Smooth muscle cell (in vitro differentiated cells): Measurements from ENCODE around the gene PPFIA2. TPM values are rescaled to one million over a fixed set of nuclear protein-coding genes. Genes with fewer than 3 reads are reported as not detected.

Experiments
- DNase-seq: peaks from one replicate; lab custom pipeline; 2025; ENCODE audit not compliant: unreplicated experiment; lab: John Stamatoyannopoulos, UW
- H2AFZ ChIP-seq: fragments of 200-600 bp; sonication (generic); 2 replicates; pipeline ENCODE4 v1.6.0; 2016; ENCODE audit warnings: antibody characterized with exemption, low read depth, mild to moderate bottlenecking
- H3F3A ChIP-seq: fragments of 200-600 bp; sonication (generic); 2 replicates; pipeline ENCODE4 v1.6.0; 2017; ENCODE audit warnings: antibody characterized with exemption, low read depth
- H3K27ac ChIP-seq: fragments of 200-600 bp; sonication (generic); 2 replicates; pipeline ENCODE4 v1.5.1; 2016; ENCODE audit warnings: low read depth, mild to moderate bottlenecking
- H3K27me3 ChIP-seq: fragments of 200-600 bp; sonication (generic); 2 replicates; pipeline ENCODE4 v1.6.1; 2016; ENCODE audit warnings: low read depth, mild to moderate bottlenecking
- H3K36me3 ChIP-seq: fragments of 200-600 bp; sonication (generic); 2 replicates; pipeline ENCODE4 v1.5.1; 2016; ENCODE audit warnings: low read depth
- H3K4me1 ChIP-seq: fragments of 200-600 bp; sonication (generic); 2 replicates; pipeline ENCODE4 v1.5.1; 2016; ENCODE audit warnings: low read depth
- H3K4me2 ChIP-seq: fragments of 200-600 bp; sonication (generic); 2 replicates; pipeline ENCODE4 v1.6.0; 2016; ENCODE audit warnings: mild to moderate bottlenecking
- H3K4me3 ChIP-seq: fragments of 200-600 bp; sonication (generic); 2 replicates; pipeline ENCODE4 v1.5.1; 2016; ENCODE audit warnings: mild to moderate bottlenecking
- H3K79me2 ChIP-seq: fragments of 200-600 bp; sonication (generic); 2 replicates; pipeline ENCODE4 v1.6.0; 2016; ENCODE audit warnings: low read depth, mild to moderate bottlenecking
- H3K9ac ChIP-seq: fragments of 200-600 bp; sonication (generic); 2 replicates; pipeline ENCODE4 v1.6.0; 2016; ENCODE audit warnings: low read depth
- H3K9me3 ChIP-seq: fragments of 200-600 bp; sonication (generic); replicated peaks from 2 replicates; pipeline ENCODE4 v1.5.1; 2016; ENCODE audit warnings: low read depth
- H4K20me1 ChIP-seq: fragments of 200-600 bp; sonication (generic); 2 replicates; pipeline ENCODE4 v1.6.0; 2016; ENCODE audit warnings: low read depth
- WGBS: methylation state at CpG from one replicate; pipeline ENCODE4 v1.1.7; 2016; ENCODE audit warnings: low lambda C conversion rate; 5-methylcytosine and 5-hydroxymethylcytosine counted together
- polyA plus RNA-seq: library from polyadenylated mRNA; unstranded; fragments of >200 nt; fragmentation: Nextera tagmentation; extraction: Ambion mirVana; gene quantifications from 2 replicates; pipeline ENCODE4 v1.2.1, GENCODE V29; 2016
- total RNA-seq: library from RNA; depleted of rRNA; stranded (reverse); fragments of >200 nt; gene quantifications from 2 replicates; pipeline ENCODE4 v1.2.3, GENCODE V29; 2014
- TF ChIP-seq, protein P1 (sequence below): fragments of 200-600 bp; sonication (generic); IDR thresholded peaks from 2 replicates; pipeline ENCODE4 v1.5.1; 2017; ENCODE audit warnings: borderline replicate concordance, mild to moderate bottlenecking, antibody characterized with exemption; ENCODE audit not compliant: insufficient read depth, poor library complexity, severe bottlenecking

PPFIA2 gene
- total and polyA plus RNA-seq, 2 experiments from 2014 or later: not detected

DNA sequence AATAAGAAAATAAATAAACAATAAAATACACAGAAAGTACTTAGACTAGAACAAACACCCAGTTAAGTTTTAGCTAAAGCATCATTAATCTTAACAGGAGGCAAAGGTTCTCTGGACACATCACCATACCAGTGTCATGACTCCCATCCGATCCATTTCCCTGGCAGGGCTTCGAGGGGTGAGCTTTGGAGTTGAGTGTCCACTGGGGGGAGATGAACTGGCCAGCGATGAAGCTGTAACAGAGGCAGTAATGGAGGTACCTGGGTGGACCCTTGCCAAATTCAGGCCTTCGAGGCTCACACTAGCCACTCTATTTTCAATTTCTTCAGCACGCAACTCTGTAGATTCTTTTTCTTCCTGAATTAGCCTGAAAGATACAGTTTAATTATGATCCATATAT is 411.7 kb downstream of the PPFIA2 start:
- 86% methylated on average over 5 of the region's 5 CpGs for WGBS
- Histone ChIP-seq H3K27ac (no peak overlapping the region), H3K4me3 (no peak overlapping the region), H3K27me3 (no peaks in the 10 kb centered on the region), H3K79me2 (no peaks in the 10 kb centered on the region), H3K9ac (no peak overlapping the region), H4K20me1 (no peaks in the 10 kb centered on the region), H3K4me1 (no peaks in the 10 kb centered on the region), H3K36me3 (no peaks in the 10 kb centered on the region), H2AFZ (no peak overlapping the region), H3K4me2 (no peak overlapping the region), H3K9me3 (no peaks in the 10 kb centered on the region), H3F3A (no peaks in the 10 kb centered on the region)
- no peak for DNase-seq
- TF ChIP-seq, protein P1, sequence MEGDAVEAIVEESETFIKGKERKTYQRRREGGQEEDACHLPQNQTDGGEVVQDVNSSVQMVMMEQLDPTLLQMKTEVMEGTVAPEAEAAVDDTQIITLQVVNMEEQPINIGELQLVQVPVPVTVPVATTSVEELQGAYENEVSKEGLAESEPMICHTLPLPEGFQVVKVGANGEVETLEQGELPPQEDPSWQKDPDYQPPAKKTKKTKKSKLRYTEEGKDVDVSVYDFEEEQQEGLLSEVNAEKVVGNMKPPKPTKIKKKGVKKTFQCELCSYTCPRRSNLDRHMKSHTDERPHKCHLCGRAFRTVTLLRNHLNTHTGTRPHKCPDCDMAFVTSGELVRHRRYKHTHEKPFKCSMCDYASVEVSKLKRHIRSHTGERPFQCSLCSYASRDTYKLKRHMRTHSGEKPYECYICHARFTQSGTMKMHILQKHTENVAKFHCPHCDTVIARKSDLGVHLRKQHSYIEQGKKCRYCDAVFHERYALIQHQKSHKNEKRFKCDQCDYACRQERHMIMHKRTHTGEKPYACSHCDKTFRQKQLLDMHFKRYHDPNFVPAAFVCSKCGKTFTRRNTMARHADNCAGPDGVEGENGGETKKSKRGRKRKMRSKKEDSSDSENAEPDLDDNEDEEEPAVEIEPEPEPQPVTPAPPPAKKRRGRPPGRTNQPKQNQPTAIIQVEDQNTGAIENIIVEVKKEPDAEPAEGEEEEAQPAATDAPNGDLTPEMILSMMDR: no peak

DNA sequence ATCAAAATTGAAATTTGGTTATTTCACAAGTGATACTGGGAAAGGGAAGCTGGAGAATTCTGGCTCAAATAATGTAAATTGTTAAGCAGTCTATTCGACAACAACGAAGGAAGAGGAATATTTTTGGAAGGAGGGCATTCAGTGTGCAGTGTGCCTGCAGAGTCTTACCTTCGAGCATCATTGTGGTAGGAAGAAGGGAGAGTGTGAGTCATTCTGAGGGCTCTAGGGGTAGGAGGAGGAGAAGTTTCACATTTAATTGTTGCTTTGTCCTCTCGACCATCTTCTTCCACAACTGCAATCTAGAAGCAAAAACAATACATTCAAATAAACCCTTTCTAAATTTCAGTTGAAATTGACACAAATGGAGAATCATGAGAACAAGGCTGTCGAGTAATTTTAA is 418.2 kb downstream of the PPFIA2 start:
- H4K20me1 ChIP-seq: no peaks in the 10 kb centered on the region
- no peaks in the 10 kb centered on the region for H3K36me3 ChIP-seq
- no peak overlapping the region for H2AFZ ChIP-seq
- H3K4me1 ChIP-seq: no peaks in the 10 kb centered on the region
- TF ChIP-seq, protein P1: no peak
- no peak for DNase-seq
- H3K4me3 ChIP-seq: no peak overlapping the region
- H3K9me3 ChIP-seq: no peaks in the 10 kb centered on the region
- H3K9ac ChIP-seq: no peak overlapping the region
- H3F3A ChIP-seq: no peaks in the 10 kb centered on the region
- H3K4me2 ChIP-seq: no peak overlapping the region
- peaks cover 4% of the 10 kb centered on the region for H3K27me3 ChIP-seq
- 69% methylated on average over 5 of the region's 5 CpGs for WGBS
- no peaks in the 10 kb centered on the region for H3K79me2 ChIP-seq
- H3K27ac ChIP-seq: no peak overlapping the region

DNA sequence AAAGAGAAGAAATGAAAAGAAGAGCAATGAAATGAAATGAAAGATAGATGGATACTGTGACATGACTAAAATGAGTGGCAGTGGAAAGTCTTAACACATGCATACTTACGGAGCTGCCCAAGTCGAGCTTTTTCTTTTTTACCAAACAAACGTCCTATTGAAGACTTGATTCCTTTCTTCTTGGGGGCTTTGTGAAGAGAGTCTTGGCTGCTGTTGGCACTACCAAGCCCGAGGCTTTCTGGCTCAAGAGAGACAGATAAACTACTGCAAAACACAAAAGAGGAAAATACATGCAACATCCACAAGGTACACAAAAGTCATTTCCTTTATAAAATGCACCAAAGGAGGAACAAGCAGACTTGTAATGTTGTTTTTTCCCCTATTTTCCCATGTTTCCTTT is 420.1 kb downstream of the PPFIA2 start:
- Histone ChIP-seq H3K27ac (no peak overlapping the region), H3K36me3 (no peaks in the 10 kb centered on the region), H3F3A (no peaks in the 10 kb centered on the region), H3K4me1 (no peaks in the 10 kb centered on the region), H3K27me3 (peaks cover 4% of the 10 kb centered on the region), H3K79me2 (no peaks in the 10 kb centered on the region), H4K20me1 (no peaks in the 10 kb centered on the region), H3K9me3 (no peaks in the 10 kb centered on the region), H3K4me3 (no peak overlapping the region), H2AFZ (no peak overlapping the region), H3K4me2 (no peak overlapping the region), H3K9ac (no peak overlapping the region)
- TF ChIP-seq, protein P1: no peak
- DNase-seq: no peak
- WGBS: 68% methylated on average over 4 of the region's 4 CpGs

DNA sequence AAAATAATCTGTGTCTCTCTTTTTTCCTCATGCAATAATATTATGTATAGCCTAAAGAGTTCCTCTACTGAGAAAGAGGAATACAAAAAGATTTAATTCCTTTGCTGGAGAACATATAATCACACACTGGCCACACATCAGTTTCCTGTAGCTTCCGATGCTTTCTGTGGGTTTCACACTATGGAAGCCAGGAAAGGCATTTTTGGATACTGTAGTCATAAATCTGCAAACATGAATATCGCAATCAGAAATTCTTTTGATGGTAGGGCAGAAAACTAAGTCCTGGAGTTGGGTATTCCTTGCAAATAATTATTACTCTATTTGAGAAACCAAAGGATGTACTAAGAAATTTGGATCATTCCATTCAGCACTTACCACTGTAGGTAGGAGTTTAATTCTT is 421.3 kb downstream of the PPFIA2 start:
- DNase-seq: no peak
- Histone ChIP-seq H4K20me1 (no peaks in the 10 kb centered on the region), H3K4me2 (no peak overlapping the region), H3K4me3 (no peak overlapping the region), H3F3A (no peaks in the 10 kb centered on the region), H3K9ac (no peak overlapping the region), H3K4me1 (no peaks in the 10 kb centered on the region), H3K27ac (no peak overlapping the region), H3K27me3 (peaks cover 4% of the 10 kb centered on the region), H3K9me3 (no peaks in the 10 kb centered on the region), H2AFZ (no peak overlapping the region), H3K79me2 (no peaks in the 10 kb centered on the region), H3K36me3 (no peaks in the 10 kb centered on the region)
- TF ChIP-seq, protein P1: no peak
- 90% methylated on average over 2 of the region's 2 CpGs for WGBS
